Activated T-helper 1 cell treated with anti-CD3 and anti-CD28 coated beads, Interleukin-12 subunit alpha, Interleukin-12 subunit beta, Interleukin-2, Interleukin-4 antibody, amounts not matched to agents 30 ng/mL and 10 ng/mL and 1 ng/mL, durations not matched to agents 14 hours and 24 hours and 36 hours (primary cell): ENCODE data around the gene MYD88. TPM values are rescaled to one million over a fixed set of nuclear protein-coding genes. Genes with fewer than 3 reads are reported as not detected.

Source experiments
- DNase-seq: peaks from one replicate; pipeline ENCODE4 v3.0.0; 2021; ENCODE audit warnings: low spot score
- H3K27ac Mint-ChIP-seq: one replicate; pipeline ENCODE4 v1.8.0; 2021; ENCODE audit warnings: mild to moderate bottlenecking, mixed read lengths
- H3K27me3 Mint-ChIP-seq: one replicate; pipeline ENCODE4 v1.8.0; 2022; ENCODE audit warnings: mild to moderate bottlenecking, moderate library complexity, mixed read lengths; ENCODE audit not compliant: insufficient read depth
- H3K36me3 Mint-ChIP-seq: one replicate; pipeline ENCODE4 v1.8.0; 2021; ENCODE audit warnings: low read depth, mixed read lengths
- H3K4me1 Mint-ChIP-seq: one replicate; pipeline ENCODE4 v1.8.0; 2021; ENCODE audit warnings: low read depth, mixed read lengths
- H3K4me3 Mint-ChIP-seq: one replicate; pipeline ENCODE4 v1.8.0; 2021; ENCODE audit warnings: mild to moderate bottlenecking, moderate library complexity, mixed read lengths
- H3K9me3 Mint-ChIP-seq: one replicate; pipeline ENCODE4 v1.8.0; 2021; ENCODE audit warnings: mixed read lengths
- intact Hi-C: fragments of 100-400 bp; cut with micrococcal nuclease; formaldehyde crosslinking; loops from one replicate; pipeline ENCODE4 v1.15.1; 2024
- total RNA-seq: library from RNA; stranded (reverse); gene quantifications from 2 replicates; pipeline ENCODE4 v1.2.3, GENCODE V29; 2022

MYD88 gene
- total RNA-seq = 38.6 and 42.1 TPM in 2 replicates

- Mint-ChIP-seq H3K4me1 (peaks cover 72% of the 10 kb centered on the region), H3K4me3 (peak within 1 kb of the TSS; percentile 94), H3K9me3 (no peaks in the 10 kb centered on the region), H3K36me3 (peaks cover 25% of the 10 kb centered on the region), H3K27me3 (no peaks in the 10 kb centered on the region), H3K27ac (peak within 1 kb of the TSS; percentile 94)
- peak; percentile 81 for DNase-seq
- intact Hi-C loops = loop anchor here (5.0 kb wide), 7 partner anchors 119 to 1244 kb away; partner anchors contain the start of genes SCN11A, SLC25A38 and WDR48
Observed at GRCh38 chr3:38138349-38139190, at the start of gene MYD88. TSS of gene MYD88 (plus strand) at chr3:38138661. CDS start at chr3:38138701, 40 bp downstream.

GRCh38 chr3:38089163-38089562 is 49.3 kb upstream of the MYD88 start:
- no peak overlapping the region for H3K27ac Mint-ChIP-seq
- intact Hi-C loops = no loop called here
- no peak overlapping the region for H3K4me3 Mint-ChIP-seq

GRCh38 chr3:38090453-38090852 is 48.0 kb upstream of the MYD88 start:
- no peaks in the 10 kb centered on the region for H3K36me3 Mint-ChIP-seq
- H3K9me3 Mint-ChIP-seq = no peaks in the 10 kb centered on the region
- intact Hi-C loops = no loop called here
- peaks cover 5% of the 10 kb centered on the region for H3K27me3 Mint-ChIP-seq
- H3K4me3 Mint-ChIP-seq = no peak overlapping the region
- no peaks in the 10 kb centered on the region for H3K4me1 Mint-ChIP-seq
- H3K27ac Mint-ChIP-seq = no peak overlapping the region
- no peak for DNase-seq

More at GRCh38 chr3:38089163-38089562, 49.3 kb upstream of the MYD88 start:
- DNase-seq = no peak
- H3K27me3 Mint-ChIP-seq = peaks cover 5% of the 10 kb centered on the region
- H3K4me1 Mint-ChIP-seq = no peaks in the 10 kb centered on the region
- peaks cover 2% of the 10 kb centered on the region for H3K36me3 Mint-ChIP-seq
- H3K9me3 Mint-ChIP-seq = peaks cover 4% of the 10 kb centered on the region

- Mint-ChIP-seq H3K4me3 (no peak overlapping the region), H3K9me3 (no peaks in the 10 kb centered on the region), H3K27ac (no peak overlapping the region), H3K27me3 (peaks cover 7% of the 10 kb centered on the region), H3K4me1 (no peaks in the 10 kb centered on the region), H3K36me3 (no peaks in the 10 kb centered on the region)
- no peak for DNase-seq
- intact Hi-C loops = no loop called here
Observed at GRCh38 chr3:38094999-38095398, 43.5 kb upstream of the MYD88 start.

- no peak for DNase-seq
- intact Hi-C loops = no loop called here
- Mint-ChIP-seq H3K4me1 (no peaks in the 10 kb centered on the region), H3K36me3 (no peaks in the 10 kb centered on the region), H3K27ac (no peak overlapping the region), H3K9me3 (no peaks in the 10 kb centered on the region), H3K4me3 (no peak overlapping the region), H3K27me3 (peaks cover 9% of the 10 kb centered on the region)
Observed at GRCh38 chr3:38095669-38096483, 42.6 kb upstream of the MYD88 start.

- Mint-ChIP-seq H3K27me3 (peaks cover 11% of the 10 kb centered on the region), H3K27ac (no peak overlapping the region), H3K4me3 (no peak overlapping the region), H3K36me3 (no peaks in the 10 kb centered on the region), H3K9me3 (no peaks in the 10 kb centered on the region), H3K4me1 (no peaks in the 10 kb centered on the region)
- no peak for DNase-seq
- intact Hi-C loops = no loop called here
Observed at GRCh38 chr3:38097446-38098375, 40.8 kb upstream of the MYD88 start.

- no peak overlapping the region for H3K4me3 Mint-ChIP-seq
Observed at GRCh38 chr3:38098376-38098723, 40.1 kb upstream of the MYD88 start.

GRCh38 chr3:38099518-38099917 is 38.9 kb upstream of the MYD88 start:
- no peaks in the 10 kb centered on the region for H3K4me1 Mint-ChIP-seq
- peaks cover 11% of the 10 kb centered on the region for H3K27me3 Mint-ChIP-seq
- H3K27ac Mint-ChIP-seq = no peak overlapping the region
- no peaks in the 10 kb centered on the region for H3K9me3 Mint-ChIP-seq
- H3K4me3 Mint-ChIP-seq = no peak overlapping the region
- no peak for DNase-seq
- H3K36me3 Mint-ChIP-seq = no peaks in the 10 kb centered on the region
- intact Hi-C loops = no loop called here

More at GRCh38 chr3:38098376-38098723, 40.1 kb upstream of the MYD88 start:
- Mint-ChIP-seq H3K4me1 (no peaks in the 10 kb centered on the region), H3K9me3 (no peaks in the 10 kb centered on the region), H3K27ac (no peak overlapping the region), H3K27me3 (peaks cover 11% of the 10 kb centered on the region), H3K36me3 (no peaks in the 10 kb centered on the region)
- intact Hi-C loops = no loop called here
- no peak for DNase-seq

- Mint-ChIP-seq H3K36me3 (no peaks in the 10 kb centered on the region), H3K4me3 (no peak overlapping the region), H3K9me3 (peaks cover under 1% of the 10 kb centered on the region), H3K4me1 (no peaks in the 10 kb centered on the region), H3K27ac (no peak overlapping the region), H3K27me3 (peaks cover 17% of the 10 kb centered on the region)
- DNase-seq = no peak
- intact Hi-C loops = no loop called here
Observed at GRCh38 chr3:38100498-38100897, 38.0 kb upstream of the MYD88 start.

- peaks cover 5% of the 10 kb centered on the region for H3K9me3 Mint-ChIP-seq
- H3K4me3 Mint-ChIP-seq = no peak overlapping the region
- no peaks in the 10 kb centered on the region for H3K36me3 Mint-ChIP-seq
- H3K4me1 Mint-ChIP-seq = no peaks in the 10 kb centered on the region
- H3K27me3 Mint-ChIP-seq = peaks cover 23% of the 10 kb centered on the region
- no peak for DNase-seq
- intact Hi-C loops = no loop called here
- H3K27ac Mint-ChIP-seq = no peak overlapping the region
Observed at GRCh38 chr3:38101811-38102443, 36.5 kb upstream of the MYD88 start.

GRCh38 chr3:38102444-38102814 is 36.0 kb upstream of the MYD88 start:
- intact Hi-C loops = no loop called here
- no peak overlapping the region for H3K27ac Mint-ChIP-seq
- H3K4me1 Mint-ChIP-seq = no peaks in the 10 kb centered on the region
- H3K36me3 Mint-ChIP-seq = no peaks in the 10 kb centered on the region
- no peak for DNase-seq
- H3K9me3 Mint-ChIP-seq = peaks cover 5% of the 10 kb centered on the region
- no peak overlapping the region for H3K4me3 Mint-ChIP-seq
- peaks cover 23% of the 10 kb centered on the region for H3K27me3 Mint-ChIP-seq

- Mint-ChIP-seq H3K4me1 (no peaks in the 10 kb centered on the region), H3K27me3 (peaks cover 18% of the 10 kb centered on the region), H3K27ac (no peak overlapping the region), H3K9me3 (peaks cover 5% of the 10 kb centered on the region), H3K4me3 (no peak overlapping the region), H3K36me3 (no peaks in the 10 kb centered on the region)
- intact Hi-C loops = no loop called here
- DNase-seq = no peak
Observed at GRCh38 chr3:38105525-38105924, 32.9 kb upstream of the MYD88 start.
